K562 (cell line): Measurements from ENCODE around the gene CBX2. TPM values are rescaled to one million over a fixed set of nuclear protein-coding genes. Genes with fewer than 3 reads are reported as not detected.

Experiments used
- ATAC-seq: fragments of 200-7000 bp; cut with Tn5 transposase; 3 replicates; pipeline ENCODE4 v1.9.1; 2020; ENCODE audit warnings: moderate library complexity
- BruUV-seq: library from RNA; stranded (reverse); fragments of 400-500 nt; replicated peaks from 2 replicates; lab custom pipeline; 2021; lab: Mats Ljungman, UMichigan
- CTCF ChIA-PET: fragments of 300-600 bp; formaldehyde crosslinking; extraction: SDS; loops from one replicate; lab custom pipeline; 2021; ENCODE audit warnings: low intra/inter-chr PET ratio; lab: Yijun Ruan, JAX
- POLR2A ChIA-PET: fragments of 300-600, 350-650 bp; sonication (Branson Sonifier 250); formaldehyde crosslinking; extraction: SDS; loops from one replicate; lab custom pipeline; 2021; ENCODE audit warnings: antibody characterized with exemption, inconsistent platforms; lab: Yijun Ruan, JAX
- DNase-seq, 4 experiments: peaks; one replicate each; pipeline versions ENCODE4 v3.0.0 to v3.0.0-alpha.2; 2011 to 2018; ENCODE audit warnings: low spot score in 3 of 4, mixed read lengths in 3 of 4; ENCODE audit errors: extremely low read depth in 1 of 4
- FAIRE-seq: peaks from 2 replicates; lab custom pipeline; 2011; peaks lifted over from hg19 to GRCh38; lab: Jason Lieb, UNC
- H2AFZ ChIP-seq: 2 replicates; pipeline ENCODE4 v1.6.0; 2011; ENCODE audit warnings: low read depth, low read length, control low read depth, inconsistent platforms
- H3K27ac ChIP-seq: fragments of 200-600 bp; 3 replicates; pipeline ENCODE4 v1.8.0; 2011; ENCODE audit warnings: low read depth, mild to moderate bottlenecking, control low read depth, inconsistent platforms, low read length, moderate library complexity, mixed read lengths; ENCODE audit errors: extremely low read depth
- H3K27me3 ChIP-seq, 2 experiments: fragments of 300-600 bp in 1 of 2; 2 replicates in 1 of 2; 3 replicates in 1 of 2; pipeline versions ENCODE4 v1.6.0 to v1.8.0; 2011; ENCODE audit warnings: inconsistent platforms in 2 of 2, low read length in 2 of 2, mild to moderate bottlenecking in 1 of 2, mixed read lengths in 1 of 2, moderate library complexity in 1 of 2; ENCODE audit not compliant: control insufficient read depth in 2 of 2, insufficient read depth in 2 of 2
- H3K36me3 ChIP-seq: fragments of 300-600 bp; 3 replicates; pipeline ENCODE4 v1.8.0; 2011; ENCODE audit warnings: mild to moderate bottlenecking, low read length, inconsistent platforms; ENCODE audit not compliant: control insufficient read depth, insufficient read depth
- H3K4me1 ChIP-seq, 2 experiments: fragments of 200-600 bp in 1 of 2; replicated peaks in 1 of 2; 2 replicates in 1 of 2; 3 replicates in 1 of 2; pipeline versions ENCODE4 v1.5.1 to v1.8.0; 2011; ENCODE audit warnings: inconsistent platforms in 2 of 2, low read length in 2 of 2, mild to moderate bottlenecking in 1 of 2, mixed read lengths in 1 of 2, moderate library complexity in 1 of 2; ENCODE audit not compliant: control insufficient read depth in 2 of 2, insufficient read depth in 2 of 2
- H3K4me2 ChIP-seq: 2 replicates; pipeline ENCODE4 v1.6.1; 2011; ENCODE audit warnings: low read length, control low read depth, inconsistent platforms, mixed read lengths; ENCODE audit not compliant: insufficient read depth
- H3K4me3 ChIP-seq: fragments of 200-600 bp; sonication (generic), shearing (Covaris generic); 2 replicates; pipeline ENCODE4 v1.5.1; 2016; ENCODE audit warnings: control low read depth, inconsistent platforms
- H3K79me2 ChIP-seq: fragments of 200-600 bp; 3 replicates; pipeline ENCODE4 v1.8.0; 2011; ENCODE audit warnings: low read length, inconsistent platforms; ENCODE audit not compliant: control insufficient read depth, insufficient read depth
- H3K9ac ChIP-seq, 2 experiments: 2 replicates each; pipeline versions ENCODE4 v1.6.0 to v1.6.1; 2011; ENCODE audit warnings: low read depth in 2 of 2, low read length in 2 of 2, control low read depth in 1 of 2, inconsistent platforms in 1 of 2, mild to moderate bottlenecking in 1 of 2, mixed read lengths in 1 of 2; ENCODE audit not compliant: insufficient read depth in 1 of 2
- H3K9me1 ChIP-seq: one replicate; pipeline ENCODE4 v1.6.0; 2011; ENCODE audit warnings: inconsistent platforms, mild to moderate bottlenecking, low read length, moderate library complexity; ENCODE audit not compliant: control insufficient read depth, insufficient read depth
- H3K9me3 ChIP-seq: replicated peaks from 2 replicates; pipeline ENCODE4 v1.5.1; 2011; ENCODE audit warnings: low read depth, low read length, inconsistent platforms; ENCODE audit not compliant: control insufficient read depth, insufficient read depth
- H4K20me1 ChIP-seq: replicated peaks from 2 replicates; pipeline ENCODE4 v1.6.1; 2011; ENCODE audit warnings: low read length, inconsistent platforms, mixed read lengths; ENCODE audit not compliant: control insufficient read depth, insufficient read depth
- ETV5 ChIP-seq: sonication (generic); formaldehyde crosslinking; IDR thresholded peaks from 2 replicates; pipeline ENCODE4 v1.4.0; 2020; ENCODE audit warnings: low read depth, mild to moderate bottlenecking, missing genetic modification reagents
- JUN ChIP-seq, 2 experiments: sonication (generic) in 1 of 2; formaldehyde crosslinking in 1 of 2; IDR thresholded peaks; 2 replicates each; pipeline versions ENCODE4 v1.6.1 to v1.8.0; 2012 to 2022; ENCODE audit warnings: borderline replicate concordance in 2 of 2, mild to moderate bottlenecking in 2 of 2, improper control_type of control experiment in 1 of 2, low read depth in 1 of 2, low read length in 1 of 2, missing genetic modification reagents in 1 of 2
- MTF1 ChIP-seq: fragments of 250-450 bp; sonication (Bioruptor Pico); IDR thresholded peaks from 2 replicates; pipeline ENCODE4 v1.9.0; 2021; ENCODE audit warnings: moderate library complexity, mild to moderate bottlenecking, inconsistent platforms, borderline replicate concordance
- ZNF174 ChIP-seq: fragments of 250-450 bp; sonication (Bioruptor Pico); IDR thresholded peaks from 2 replicates; pipeline ENCODE4 v1.4.0; 2020; ENCODE audit warnings: mild to moderate bottlenecking
- ZNF589 ChIP-seq: fragments of 200-800 bp; sonication (Bioruptor generic); IDR thresholded peaks from 2 replicates; pipeline ENCODE4 v1.6.1; 2016; ENCODE audit warnings: low read depth, missing genetic modification characterization, missing compliant biosample characterization
- ZNF830 ChIP-seq: fragments of 250-450 bp; sonication (Bioruptor Pico); IDR thresholded peaks from 2 replicates; pipeline ENCODE4 v1.5.0; 2021; ENCODE audit warnings: mild to moderate bottlenecking
- WGBS: fragments of 100-300 bp; shearing (Covaris generic); methylation state at CpG from one replicate; pipeline ENCODE4 v1.1.6; 2016; ENCODE audit warnings: low coverage, mixed read lengths; ENCODE audit not compliant: insufficient coverage; ENCODE audit errors: missing lambda C conversion rate; 5-methylcytosine and 5-hydroxymethylcytosine counted together
- in situ Hi-C: fragments of 300-500 bp; cut with MboI; formaldehyde crosslinking; loops from 4 replicates; pipeline ENCODE4 v1.15.0; 2018; ENCODE audit warnings: inconsistent platforms, mixed read lengths
- intact Hi-C: fragments of 100-400 bp; cut with micrococcal nuclease; formaldehyde crosslinking; loops from 2 replicates; pipeline ENCODE4 v1.14.2; 2022
- polyA plus RNA-seq, 8 experiments: library from polyadenylated mRNA; depleted of rRNA in 4 of 8; stranded (reverse) in 5 of 8; unstranded in 3 of 8; fragments of >200 nt; fragmentation: Nextera tagmentation in 2 of 8; fragmentation: Illumina TruSeq in 1 of 8; extraction: Ambion mirVana in 2 of 8; extraction: Trizol in 1 of 8; gene quantifications; 2 replicates each; pipeline versions ENCODE4 v1.2.1 to v1.2.3, GENCODE V29; 2011 to 2014; ENCODE audit warnings: inconsistent platforms in 1 of 8, missing spikeins in 1 of 8
- total RNA-seq, 7 experiments: library from RNA; depleted of rRNA in 6 of 7; stranded (reverse); fragments of >200 nt in 6 of 7; fragmentation: Illumina TruSeq in 2 of 7; extraction: Trizol in 2 of 7; gene quantifications; 2 replicates each; pipeline versions ENCODE4 v1.2.1 to v1.2.3, GENCODE V29; 2011 to 2021; ENCODE audit warnings: low replicate concordance in 1 of 7
- TF ChIP-seq, protein P1 (sequence below): fragments of 250-450 bp; sonication (Bioruptor Pico); IDR thresholded peaks from 2 replicates; pipeline ENCODE4 v1.4.0; 2020; ENCODE audit warnings: mild to moderate bottlenecking, moderate library complexity
- TF ChIP-seq, protein P2 (sequence below): sonication (generic); formaldehyde crosslinking; IDR thresholded peaks from 2 replicates; pipeline ENCODE4 v1.5.0; 2020; ENCODE audit warnings: missing genetic modification reagents

CBX2 gene
- total and polyA plus RNA-seq, 9 of the 15 experiments (the other 6 are each of a cell fraction or from before 2014, with no cell fraction given): 0.66 to 26.9 (median 13.9) TPM

DNA sequence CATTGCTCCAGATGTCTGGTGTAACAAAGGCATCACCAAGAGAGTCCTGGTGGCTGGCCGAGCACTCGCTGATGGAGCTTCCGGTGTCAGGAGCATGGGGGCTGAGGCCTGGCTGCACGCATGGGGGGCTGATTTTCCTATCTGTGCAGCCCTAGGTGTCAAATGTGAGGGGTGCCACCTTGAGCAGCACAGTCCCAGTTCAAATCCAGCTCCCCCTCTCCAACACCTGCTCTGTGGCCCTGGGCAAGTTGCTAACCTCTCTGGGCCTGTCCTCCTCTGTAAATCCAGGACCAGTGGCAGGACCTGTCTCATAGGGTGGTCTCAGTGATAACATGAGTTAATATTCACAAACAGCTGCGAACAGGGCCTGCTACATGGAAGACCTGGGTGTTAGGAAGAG, 34.3 kb upstream of the CBX2 start:
- Histone ChIP-seq H3K27ac (no peak overlapping the region), H4K20me1 (0 out of 2 replicates have a peak, but pooled peaks cover 3% of the 10 kb centered on the region), H3K79me2 (no peaks in the 10 kb centered on the region)
- 8% methylated on average over 5 of the region's 5 CpGs for WGBS
- TF ChIP-seq JUN (IDR thresholded peaks at IDR 0.05; ENCODE audit: borderline replicate concordance, low read depth, low read length) (no peak), JUN (CRISPR knock-in tag; IDR thresholded peaks at IDR 0.05; ENCODE audit: borderline replicate concordance) (no peak), MTF1 (CRISPR knock-in tag) (no peak), ZNF589 (CRISPR knock-in tag) (no peak), ZNF830 (CRISPR knock-in tag) (no peak), ZNF174 (CRISPR knock-in tag) (no peak), ETV5 (CRISPR knock-in tag) (no peak)
- TF ChIP-seq, protein P1, sequence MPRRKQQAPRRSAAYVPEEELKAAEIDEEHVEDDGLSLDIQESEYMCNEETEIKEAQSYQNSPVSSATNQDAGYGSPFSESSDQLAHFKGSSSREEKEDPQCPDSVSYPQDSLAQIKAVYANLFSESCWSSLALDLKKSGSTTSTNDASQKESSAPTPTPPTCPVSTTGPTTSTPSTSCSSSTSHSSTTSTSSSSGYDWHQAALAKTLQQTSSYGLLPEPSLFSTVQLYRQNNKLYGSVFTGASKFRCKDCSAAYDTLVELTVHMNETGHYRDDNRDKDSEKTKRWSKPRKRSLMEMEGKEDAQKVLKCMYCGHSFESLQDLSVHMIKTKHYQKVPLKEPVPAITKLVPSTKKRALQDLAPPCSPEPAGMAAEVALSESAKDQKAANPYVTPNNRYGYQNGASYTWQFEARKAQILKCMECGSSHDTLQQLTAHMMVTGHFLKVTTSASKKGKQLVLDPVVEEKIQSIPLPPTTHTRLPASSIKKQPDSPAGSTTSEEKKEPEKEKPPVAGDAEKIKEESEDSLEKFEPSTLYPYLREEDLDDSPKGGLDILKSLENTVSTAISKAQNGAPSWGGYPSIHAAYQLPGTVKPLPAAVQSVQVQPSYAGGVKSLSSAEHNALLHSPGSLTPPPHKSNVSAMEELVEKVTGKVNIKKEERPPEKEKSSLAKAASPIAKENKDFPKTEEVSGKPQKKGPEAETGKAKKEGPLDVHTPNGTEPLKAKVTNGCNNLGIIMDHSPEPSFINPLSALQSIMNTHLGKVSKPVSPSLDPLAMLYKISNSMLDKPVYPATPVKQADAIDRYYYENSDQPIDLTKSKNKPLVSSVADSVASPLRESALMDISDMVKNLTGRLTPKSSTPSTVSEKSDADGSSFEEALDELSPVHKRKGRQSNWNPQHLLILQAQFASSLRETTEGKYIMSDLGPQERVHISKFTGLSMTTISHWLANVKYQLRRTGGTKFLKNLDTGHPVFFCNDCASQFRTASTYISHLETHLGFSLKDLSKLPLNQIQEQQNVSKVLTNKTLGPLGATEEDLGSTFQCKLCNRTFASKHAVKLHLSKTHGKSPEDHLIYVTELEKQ (CRISPR knock-in tag): no peak
- TF ChIP-seq, protein P2, sequence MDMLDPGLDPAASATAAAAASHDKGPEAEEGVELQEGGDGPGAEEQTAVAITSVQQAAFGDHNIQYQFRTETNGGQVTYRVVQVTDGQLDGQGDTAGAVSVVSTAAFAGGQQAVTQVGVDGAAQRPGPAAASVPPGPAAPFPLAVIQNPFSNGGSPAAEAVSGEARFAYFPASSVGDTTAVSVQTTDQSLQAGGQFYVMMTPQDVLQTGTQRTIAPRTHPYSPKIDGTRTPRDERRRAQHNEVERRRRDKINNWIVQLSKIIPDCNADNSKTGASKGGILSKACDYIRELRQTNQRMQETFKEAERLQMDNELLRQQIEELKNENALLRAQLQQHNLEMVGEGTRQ (CRISPR knock-in tag): no peak
- TF ChIP-seq, all 486 proteins: peak for 0
- Histone ChIP-seq H3K4me1 (peaks cover 4 to 30% of the 10 kb centered on the region in 2 experiments; a peak in 4 of 5 replicates), H3K4me3 (no peak overlapping the region), H3K9me3 (no peaks in the 10 kb centered on the region), H3K9ac (0 out of 4 replicates have a peak overlapping the region, but pooled peaks of 1 of the 2 experiments have one; percentile 14), H3K4me2 (no peak overlapping the region), H3K27me3 (peaks cover 14 to 21% of the 10 kb centered on the region in 2 experiments), H2AFZ (no peak overlapping the region), H3K9me1 (no peaks in the 10 kb centered on the region), H3K36me3 (no peaks in the 10 kb centered on the region)
- DNase-seq (no peak), FAIRE-seq (no peak), ATAC-seq (no peak)
- BruUV-seq: no TSS peak
- ChIA-PET CTCF (interaction anchor here (0.5 kb wide), 1 partner anchor 92 kb away, joined by 4 read pairs; no protein-coding TSS in a partner anchor), POLR2A (interaction anchor here (0.6 to 1.5 kb wide), 6 partner anchors 11 to 96 kb away, joined by 3 to 4 read pairs (median 3); partner anchors contain the start of gene CBX4)
- intact Hi-C loops (loop anchor here (2.0 to 10.0 kb wide), 3 partner anchors 34 to 171 kb away; partner anchors contain the start of genes CBX2 and CBX4), in situ Hi-C loops (loop anchor here (10.0 kb wide), 1 partner anchor 171 kb away; no protein-coding TSS in a partner anchor)
